SK-N-SH (cell line): ENCODE measurements around the gene LANCL2. TPM values are rescaled to one million over a fixed set of nuclear protein-coding genes. Genes with fewer than 3 reads are reported as not detected.

Experiments used
- CTCF ChIA-PET: fragments of 300-600, 350-600 bp; formaldehyde crosslinking; extraction: SDS; loops from one replicate; lab custom pipeline; 2021; lab: Yijun Ruan, JAX
- POLR2A ChIA-PET: fragments of 350-600 bp; sonication (Branson Sonifier 250); formaldehyde crosslinking; extraction: SDS; loops from one replicate; lab custom pipeline; 2020; ENCODE audit warnings: antibody characterized with exemption, inconsistent platforms; lab: Yijun Ruan, JAX
- DNase-seq: peaks from one replicate; pipeline ENCODE4 v3.0.0; 2012
- H2AFZ ChIP-seq: fragments of 200-600 bp; sonication (generic); 2 replicates; pipeline ENCODE4 v1.8.1; 2016; ENCODE audit warnings: antibody characterized with exemption, mild to moderate bottlenecking, low read depth
- H3F3A ChIP-seq: fragments of 200-600 bp; sonication (generic); replicated peaks from 2 replicates; pipeline ENCODE3; 2016; ENCODE audit warnings: antibody characterized with exemption, mild to moderate bottlenecking; ENCODE audit not compliant: insufficient read depth
- H3K27ac ChIP-seq, 2 experiments: fragments of 200-500 bp in 1 of 2; fragments of 200-600 bp in 1 of 2; sonication (Bioruptor generic) in 1 of 2; sonication (generic), shearing (Covaris generic) in 1 of 2; 2 replicates each; pipeline versions ENCODE4 v1.5.1 to v1.6.1; 2014 to 2016; ENCODE audit warnings: low read depth in 2 of 2, inconsistent platforms in 1 of 2, low read length in 1 of 2, mild to moderate bottlenecking in 1 of 2, mixed read lengths in 1 of 2
- H3K27me3 ChIP-seq: fragments of 200-600 bp; sonication (generic), shearing (Covaris generic); 2 replicates; pipeline ENCODE4 v1.6.1; 2016; ENCODE audit warnings: mixed run types; ENCODE audit not compliant: insufficient read depth
- H3K36me3 ChIP-seq, 2 experiments: fragments of 200-500 bp in 1 of 2; fragments of 200-600 bp in 1 of 2; sonication (Bioruptor generic) in 1 of 2; sonication (generic) in 1 of 2; replicated peaks in 1 of 2; 2 replicates each; pipeline versions ENCODE3 to v1.5.1; 2014 to 2016; ENCODE audit warnings: low read length in 1 of 2, mild to moderate bottlenecking in 1 of 2; ENCODE audit not compliant: insufficient read depth in 2 of 2, control insufficient read depth in 1 of 2
- H3K4me1 ChIP-seq, 2 experiments: fragments of 200-500 bp in 1 of 2; fragments of 200-600 bp in 1 of 2; sonication (Bioruptor generic) in 1 of 2; sonication (generic), shearing (Covaris generic) in 1 of 2; 2 replicates each; pipeline versions ENCODE4 v1.5.1 to v1.6.1; 2014 to 2016; ENCODE audit warnings: low read depth in 1 of 2, low read length in 1 of 2, mixed run types in 1 of 2; ENCODE audit not compliant: insufficient read depth in 2 of 2, control insufficient read depth in 1 of 2
- H3K4me2 ChIP-seq: fragments of 200-600 bp; sonication (generic), shearing (Covaris generic); 2 replicates; pipeline ENCODE4 v1.6.1; 2017; ENCODE audit warnings: mixed run types
- H3K4me3 ChIP-seq, 2 experiments: fragments of 200-500 bp in 1 of 2; fragments of 200-600 bp in 1 of 2; sonication (Bioruptor generic) in 1 of 2; sonication (generic), shearing (Covaris generic) in 1 of 2; 2 replicates each; pipeline versions ENCODE4 v1.5.1 to v1.8.1; 2014 to 2016; ENCODE audit warnings: low read depth in 2 of 2, inconsistent platforms in 1 of 2, low read length in 1 of 2, mild to moderate bottlenecking in 1 of 2, mixed read lengths in 1 of 2, moderate library complexity in 1 of 2
- H3K79me2 ChIP-seq: fragments of 200-600 bp; sonication (generic); 2 replicates; pipeline ENCODE4 v1.8.1; 2017; ENCODE audit warnings: mild to moderate bottlenecking; ENCODE audit not compliant: insufficient read depth
- H3K9ac ChIP-seq: fragments of 200-600 bp; sonication (generic); 2 replicates; pipeline ENCODE4 v1.6.1; 2017; ENCODE audit warnings: mixed run types
- H3K9me2 ChIP-seq: fragments of 200-600 bp; sonication (generic); 2 replicates; pipeline ENCODE4 v1.6.1; 2017; ENCODE audit warnings: mixed run types
- H3K9me3 ChIP-seq: fragments of 200-600 bp; sonication (generic); 2 replicates; pipeline ENCODE4 v1.6.1; 2017; ENCODE audit warnings: mixed run types, mild to moderate bottlenecking, moderate library complexity
- H4K20me1 ChIP-seq: fragments of 200-600 bp; sonication (generic); 2 replicates; pipeline ENCODE4 v1.6.1; 2017; ENCODE audit warnings: mild to moderate bottlenecking, mixed run types; ENCODE audit not compliant: insufficient read depth
- CHD2 ChIP-seq: fragments of 150-350 bp; IDR thresholded peaks from 2 replicates; pipeline ENCODE4 v1.6.1; 2018; ENCODE audit warnings: low read length; ENCODE audit not compliant: partially characterized antibody
- ELF1 ChIP-seq: IDR thresholded peaks from 2 replicates; pipeline ENCODE4 v1.4.0; 2012
- EZH2phosphoT487 ChIP-seq: fragments of 200-600 bp; sonication (generic); IDR thresholded peaks from 2 replicates; pipeline ENCODE4 v1.6.1; 2017; ENCODE audit warnings: low read depth, mixed run types, mild to moderate bottlenecking, antibody characterized with exemption, moderate library complexity, borderline replicate concordance
- FOSL2 ChIP-seq: IDR thresholded peaks from 2 replicates; pipeline ENCODE4 v1.4.0; 2012; ENCODE audit warnings: low read depth, mild to moderate bottlenecking, moderate library complexity, borderline replicate concordance
- FOXM1 ChIP-seq: IDR thresholded peaks from 2 replicates; pipeline ENCODE4 v1.4.0; 2012; ENCODE audit warnings: low read depth, mild to moderate bottlenecking
- IRF3 ChIP-seq: fragments of 150-350 bp; IDR thresholded peaks from 2 replicates; pipeline ENCODE4 v1.6.1; 2016; ENCODE audit warnings: mild to moderate bottlenecking, low read depth, low read length
- JUND ChIP-seq: IDR thresholded peaks from 2 replicates; pipeline ENCODE4 v1.4.0; 2012
- NFIC ChIP-seq: IDR thresholded peaks from 2 replicates; pipeline ENCODE4 v1.4.0; 2012; ENCODE audit warnings: borderline replicate concordance
- NRF1 ChIP-seq: IDR thresholded peaks from 2 replicates; pipeline ENCODE4 v1.6.1; 2012; ENCODE audit warnings: low read depth, mild to moderate bottlenecking, low read length
- POLR2AphosphoS5 ChIP-seq: IDR thresholded peaks from 2 replicates; pipeline ENCODE4 v1.6.1; 2012; ENCODE audit warnings: low read depth, low read length
- RCOR1 ChIP-seq: fragments of 150-350 bp; IDR thresholded peaks from 2 replicates; pipeline ENCODE4 v1.6.1; 2017; ENCODE audit warnings: antibody characterized with exemption, low read length
- RXRA ChIP-seq: IDR thresholded peaks from 2 replicates; pipeline ENCODE4 v1.4.0; 2012; ENCODE audit warnings: low read depth, mild to moderate bottlenecking, borderline replicate concordance
- SMC3 ChIP-seq: IDR thresholded peaks from 2 replicates; pipeline ENCODE4 v1.6.1; 2012; ENCODE audit warnings: low read depth, low read length, improper control_type of control experiment
- TAF1 ChIP-seq: IDR thresholded peaks from 2 replicates; pipeline ENCODE4 v1.6.1; 2012; ENCODE audit warnings: low read depth, mild to moderate bottlenecking, low read length, moderate library complexity, borderline replicate concordance
- USF1 ChIP-seq: IDR thresholded peaks from 2 replicates; pipeline ENCODE4 v1.4.0; 2012; ENCODE audit warnings: low read depth, borderline replicate concordance
- USF2 ChIP-seq: fragments of 150-350 bp; IDR thresholded peaks from 2 replicates; pipeline ENCODE4 v1.6.1; 2017; ENCODE audit warnings: antibody characterized with exemption, low read length, low read depth, borderline replicate concordance
- YY1 ChIP-seq: IDR thresholded peaks from 2 replicates; pipeline ENCODE4 v1.4.0; 2012; ENCODE audit warnings: low read depth, mild to moderate bottlenecking
- ZBTB33 ChIP-seq: IDR thresholded peaks from 2 replicates; pipeline ENCODE4 v1.4.0; 2012; ENCODE audit warnings: low read depth, borderline replicate concordance
- WGBS: methylation state at CpG from one replicate; pipeline ENCODE4 v1.1.6; 2017; ENCODE audit warnings: low lambda C conversion rate; 5-methylcytosine and 5-hydroxymethylcytosine counted together
- polyA plus RNA-seq, 3 experiments: library from polyadenylated mRNA; depleted of rRNA; stranded (reverse); fragments of >200 nt; gene quantifications; 2 replicates each; pipeline ENCODE4 v1.2.3, GENCODE V29; 2012

LANCL2 gene
- polyA plus RNA-seq, 1 of the 3 experiments (the other 2 are of a cell fraction): 36.7 TPM

- 59% methylated on average over 5 of the region's 5 CpGs for WGBS
- ChIA-PET CTCF (interaction anchor here (0.8 to 1.5 kb wide), 4 partner anchors 15 to 80 kb away, joined by 3 to 5 read pairs (median 5); no protein-coding TSS in a partner anchor), POLR2A (no interaction called here)
- Histone ChIP-seq H3K9ac (no peak overlapping the region), H3K79me2 (no peaks in the 10 kb centered on the region), H3K27me3 (no peaks in the 10 kb centered on the region), H3K9me3 (no peaks in the 10 kb centered on the region; the same call in 1 of the 2 replicates), H3K4me3 (no peak overlapping the region), H3K4me1 (no peaks in the 10 kb centered on the region; a peak in 1 of 4 replicates), H4K20me1 (no peaks in the 10 kb centered on the region), H3F3A (no peaks in the 10 kb centered on the region)
- no peak for DNase-seq
- no peak for TF ChIP-seq RCOR1
- no peak for TF ChIP-seq NRF1
- TF ChIP-seq USF1: no peak
- TF ChIP-seq USF2: no peak
- TF ChIP-seq POLR2AphosphoS5: no peak
- TF ChIP-seq ZBTB33: no peak
- TF ChIP-seq NFIC: no peak
- no peak for TF ChIP-seq ELF1
- TF ChIP-seq CHD2: no peak
- TF ChIP-seq, all 33 proteins: peak for 0
- no peak overlapping the region for H3K4me2 ChIP-seq
- H2AFZ ChIP-seq: no peak overlapping the region
- no peaks in the 10 kb centered on the region for H3K9me2 ChIP-seq
- H3K27ac ChIP-seq: no peak overlapping the region
- no peaks in the 10 kb centered on the region for H3K36me3 ChIP-seq
Measured at GRCh38 chr7:55335151-55335550, 30.0 kb upstream of the LANCL2 start.

- Histone ChIP-seq H3K9me2 (no peaks in the 10 kb centered on the region), H3K27me3 (no peaks in the 10 kb centered on the region), H3K36me3 (no peaks in the 10 kb centered on the region), H3K4me3 (no peak overlapping the region), H4K20me1 (no peaks in the 10 kb centered on the region), H2AFZ (no peak overlapping the region), H3K79me2 (no peaks in the 10 kb centered on the region), H3K9ac (no peak overlapping the region), H3K4me2 (no peak overlapping the region), H3K9me3 (no peaks in the 10 kb centered on the region; the same call in 1 of the 2 replicates), H3K27ac (no peak overlapping the region), H3K4me1 (no peaks in the 10 kb centered on the region; a peak in 1 of 4 replicates), H3F3A (no peaks in the 10 kb centered on the region)
- CTCF ChIA-PET: interaction anchor here (0.8 to 1.5 kb wide), 5 partner anchors 10 to 81 kb away, joined by 3 to 5 read pairs (median 5); no protein-coding TSS in a partner anchor
- no peak for DNase-seq
- POLR2A ChIA-PET: no interaction called here
- 75% methylated on average over 5 of the region's 5 CpGs for WGBS
- no peak for TF ChIP-seq TAF1
- no peak for TF ChIP-seq FOXM1
- no peak for TF ChIP-seq USF1
- TF ChIP-seq IRF3: no peak
- no peak for TF ChIP-seq FOSL2
- TF ChIP-seq RCOR1: no peak
- TF ChIP-seq EZH2phosphoT487: no peak
- TF ChIP-seq RXRA: no peak
- TF ChIP-seq YY1: no peak
- TF ChIP-seq ZBTB33: no peak
- no peak for TF ChIP-seq SMC3
- no peak for TF ChIP-seq JUND
- no peak for TF ChIP-seq NFIC
Measured at GRCh38 chr7:55335786-55336185, 29.4 kb upstream of the LANCL2 start.
